Right lobe of liver (tissue), 6 donors: Measurements from ENCODE around the gene FRAT2. TPM values are rescaled to one million over a fixed set of nuclear protein-coding genes. Genes with fewer than 3 reads are reported as not detected.

Experiments
- ATAC-seq, 4 donors: fragments of 200-7000 bp; cut with Tn5 transposase; one replicate each; pipeline ENCODE4 v1.9.1; 2020; ENCODE audit warnings: mild to moderate bottlenecking in 4 of 4, moderate library complexity in 4 of 4
- DNase-seq, 3 donors: peaks; one replicate each; pipeline ENCODE4 v3.0.0-alpha.2; 2020
- H3K27ac ChIP-seq, 3 donors: fragments of 200-600 bp; one replicate each; pipeline ENCODE4 v1.8.0; 2022
- H3K27me3 ChIP-seq, 2 donors: fragments of 200-600 bp; one replicate each; pipeline ENCODE4 v1.8.0; 2022
- H3K36me3 ChIP-seq, 4 donors: fragments of 200-600 bp; sonication (generic) in 1 of 4; one replicate each; pipeline versions ENCODE4 v1.5.1 to v1.8.0; 2017 to 2022; ENCODE audit warnings: control low read depth in 1 of 4
- H3K4me1 ChIP-seq, 4 donors: fragments of 200-600 bp; sonication (generic) in 1 of 4; one replicate each; pipeline versions ENCODE4 v1.5.1 to v1.8.0; 2017 to 2022; ENCODE audit warnings: control low read depth in 1 of 4
- H3K4me3 ChIP-seq, 3 donors: fragments of 200-600 bp; one replicate each; pipeline ENCODE4 v1.8.0; 2022
- H3K9me3 ChIP-seq, 4 donors: fragments of 200-600 bp; sonication (generic) in 1 of 4; one replicate each; pipeline versions ENCODE4 v1.5.1 to v1.8.0; 2017 to 2022; ENCODE audit warnings: control low read depth in 1 of 4
- POLR2A ChIP-seq: fragments of 450-650 bp; IDR thresholded peaks from one replicate; pipeline ENCODE4 v1.6.1; 2017; ENCODE audit warnings: antibody characterized with exemption, mild to moderate bottlenecking
- WGBS: methylation state at CpG from one replicate; pipeline ENCODE4 v1.1.6; 2018; ENCODE audit warnings: low coverage, low lambda C conversion rate; ENCODE audit not compliant: insufficient coverage; ENCODE audit errors: missing lambda C conversion rate; 5-methylcytosine and 5-hydroxymethylcytosine counted together
- intact Hi-C, 2 donors: fragments of 100-400 bp; cut with DNase I; formaldehyde crosslinking; loops; one replicate each; pipeline versions ENCODE4 v1.11.2 to v1.14.1; 2022
- total RNA-seq, 6 experiments: library from RNA; depleted of rRNA in 2 of 6; stranded (reverse); fragments of >200 nt in 2 of 6; fragmentation: NEBNext Ultra II Directional in 3 of 6; extraction: Animal tissue kit (Norgen Biotek cat#: 25700) in 3 of 6; gene quantifications; one replicate each; pipeline versions ENCODE4 v1.1.0 to v1.2.4, GENCODE V29; 2016 to 2023
- TF ChIP-seq, protein P1 (sequence below), 4 donors: fragments of 200-600 bp in 3 of 4; fragments of 450-650 bp in 1 of 4; IDR thresholded peaks; one replicate each; pipeline versions ENCODE4 v1.5.1 to v1.8.0; 2016 to 2022; ENCODE audit warnings: antibody characterized with exemption in 4 of 4, mild to moderate bottlenecking in 2 of 4
- donor health status: DM: no; HTN: yes; CAD: no.
- donor health status: DM: no; HTN: no; CAD: no.
- donor health status: DM: no; HTN: no; CAD: no.
- donor health status: DM: no; HTN: yes; CAD: no.
- donor health status: DM: no; HTN: yes; CAD: no.

Gene FRAT2
- total RNA-seq, 6 experiments from 2014 or later, result 8.3 to 11.4 (median 9.7) TPM

DNA sequence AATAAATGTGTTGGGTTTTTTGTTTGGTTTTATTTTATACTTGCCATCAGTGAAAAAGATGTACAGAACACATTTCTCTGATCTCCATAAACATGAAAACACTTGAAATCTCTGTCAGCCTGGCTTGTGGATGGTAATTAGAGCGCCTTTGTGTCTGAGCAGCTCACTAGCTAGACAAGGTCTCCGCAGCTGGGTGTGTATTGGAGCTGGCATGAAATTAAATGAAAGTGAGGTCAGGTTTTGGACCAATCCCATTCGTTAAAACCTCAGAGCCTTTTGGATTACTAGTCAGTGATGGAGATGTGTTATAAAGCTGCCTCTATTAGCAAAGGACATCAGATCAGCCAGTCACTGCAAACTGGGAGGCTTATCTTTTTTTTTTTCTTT lies 12.7 kb downstream of the FRAT2 start:
- peaks cover 0 to 21% (median 4%) of the 10 kb centered on the region in 4 donors for H3K4me1 ChIP-seq

DNA sequence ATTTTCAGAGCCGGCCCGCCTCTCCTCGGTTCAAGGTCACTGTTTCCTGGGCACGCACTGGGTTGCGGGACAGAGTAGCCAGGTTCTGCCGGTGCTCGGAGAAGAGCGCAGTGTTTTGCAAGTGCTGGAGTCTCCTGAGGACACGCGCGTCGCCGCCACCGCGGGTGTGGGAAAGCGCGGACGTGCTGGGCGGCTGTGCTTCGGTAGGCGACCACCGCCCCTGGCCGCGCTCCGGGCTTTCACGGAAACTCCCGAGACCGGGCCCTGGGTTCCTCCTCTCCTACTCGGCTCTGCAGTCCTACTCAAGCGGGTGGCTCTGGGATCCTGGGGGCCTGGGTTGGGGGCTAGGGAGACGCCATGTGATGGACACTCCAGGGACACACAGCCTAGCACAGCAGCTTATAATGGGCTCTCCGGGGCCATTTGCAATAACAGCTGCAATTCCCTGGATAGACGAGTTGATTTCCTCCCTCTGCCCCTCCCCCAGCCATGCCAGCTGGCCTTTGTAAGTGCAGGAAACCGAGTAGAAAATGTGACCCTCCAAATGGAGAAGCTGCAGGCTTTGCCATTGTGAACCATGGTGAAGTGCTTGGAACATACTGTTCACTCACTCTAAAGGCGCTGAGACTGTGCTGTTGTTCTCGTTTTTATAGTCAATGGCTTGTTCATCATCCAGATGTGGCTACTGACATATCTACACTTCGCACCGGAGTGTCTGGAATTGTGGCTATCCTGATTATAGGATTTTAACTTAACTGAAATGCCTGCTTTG lies 13.3 kb downstream of the FRAT2 start:
- peaks cover 0 to 18% (median 3%) of the 10 kb centered on the region in 4 donors for H3K4me1 ChIP-seq
- peak overlapping the region; percentile 70 to 77 (median 72) for H3K4me3 ChIP-seq
- WGBS, result 23% methylated on average over 5 of the region's 38 CpGs
- H3K27ac ChIP-seq, result peak overlapping the region; percentile 99 to 100 (median 100)
- peak; percentile 14 for TF ChIP-seq POLR2A
- TF ChIP-seq, protein P1, sequence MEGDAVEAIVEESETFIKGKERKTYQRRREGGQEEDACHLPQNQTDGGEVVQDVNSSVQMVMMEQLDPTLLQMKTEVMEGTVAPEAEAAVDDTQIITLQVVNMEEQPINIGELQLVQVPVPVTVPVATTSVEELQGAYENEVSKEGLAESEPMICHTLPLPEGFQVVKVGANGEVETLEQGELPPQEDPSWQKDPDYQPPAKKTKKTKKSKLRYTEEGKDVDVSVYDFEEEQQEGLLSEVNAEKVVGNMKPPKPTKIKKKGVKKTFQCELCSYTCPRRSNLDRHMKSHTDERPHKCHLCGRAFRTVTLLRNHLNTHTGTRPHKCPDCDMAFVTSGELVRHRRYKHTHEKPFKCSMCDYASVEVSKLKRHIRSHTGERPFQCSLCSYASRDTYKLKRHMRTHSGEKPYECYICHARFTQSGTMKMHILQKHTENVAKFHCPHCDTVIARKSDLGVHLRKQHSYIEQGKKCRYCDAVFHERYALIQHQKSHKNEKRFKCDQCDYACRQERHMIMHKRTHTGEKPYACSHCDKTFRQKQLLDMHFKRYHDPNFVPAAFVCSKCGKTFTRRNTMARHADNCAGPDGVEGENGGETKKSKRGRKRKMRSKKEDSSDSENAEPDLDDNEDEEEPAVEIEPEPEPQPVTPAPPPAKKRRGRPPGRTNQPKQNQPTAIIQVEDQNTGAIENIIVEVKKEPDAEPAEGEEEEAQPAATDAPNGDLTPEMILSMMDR (IDR thresholded peaks at IDR 0.05), result no peak
- no peaks in the 10 kb centered on the region for H3K27me3 ChIP-seq
- no peaks in the 10 kb centered on the region for H3K36me3 ChIP-seq
- no peaks in the 10 kb centered on the region for H3K9me3 ChIP-seq
- peak; percentile 54 to 79 (median 77) for DNase-seq
- intact Hi-C loops, result loop anchor here in 1 of 2 donors (10.0 kb wide), 1 partner anchor 46 kb away; no protein-coding TSS in a partner anchor
- peak; percentile 20 to 57 (median 42) for ATAC-seq

More for the DNA sequence above, 12.7 kb downstream of the FRAT2 start:
- TF ChIP-seq POLR2A, result peak; percentile 34
- TF ChIP-seq, protein P1 (IDR thresholded peaks at IDR 0.05), result no peak
- Histone ChIP-seq H3K36me3 (no peaks in the 10 kb centered on the region), H3K27me3 (no peaks in the 10 kb centered on the region), H3K4me3 (peak overlapping the region in 2 of 3 donors; percentile 72 to 77), H3K9me3 (no peaks in the 10 kb centered on the region), H3K27ac (peak overlapping the region; percentile 99 to 100 (median 100))
- intact Hi-C loops, result loop anchor here in 1 of 2 donors (10.0 kb wide), 1 partner anchor 47 kb away; no protein-coding TSS in a partner anchor
- DNase-seq (no peak), ATAC-seq (peak in 1 of 4 donors; percentile 8)
- 30% methylated on average over 3 of the region's 3 CpGs for WGBS

DNA sequence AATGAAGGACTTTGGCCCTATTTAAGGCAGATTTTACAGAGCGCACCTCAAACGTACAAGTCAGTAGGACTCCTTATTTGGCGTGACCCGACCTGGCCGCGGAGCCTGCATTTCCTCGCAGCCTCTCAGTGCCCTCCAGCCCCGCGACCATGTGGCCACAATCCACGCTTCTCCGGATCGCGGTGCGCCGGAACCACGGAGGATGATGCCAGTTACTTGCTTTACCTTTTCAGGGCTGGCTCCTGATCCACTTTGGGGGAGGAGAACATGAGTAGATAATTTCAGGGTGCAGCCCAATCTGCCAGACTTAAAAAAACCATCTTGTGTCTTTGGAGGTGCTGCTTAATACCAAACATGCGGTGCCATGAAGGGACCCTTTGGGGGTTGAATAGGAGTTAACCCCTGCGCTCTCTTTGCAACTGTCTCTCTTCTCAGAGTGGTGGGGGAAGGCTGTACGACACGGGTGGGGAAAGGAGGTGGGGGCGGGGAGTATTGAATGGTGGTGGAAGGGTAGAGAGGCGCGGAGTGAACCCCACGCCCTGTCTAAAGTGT lies 14.0 kb downstream of the FRAT2 start:
- H3K4me3 ChIP-seq, result peak overlapping the region; percentile 70 to 77 (median 72)
- no peaks in the 10 kb centered on the region for H3K9me3 ChIP-seq
- ATAC-seq (peak; percentile 7 to 16 (median 14)), DNase-seq (peak; percentile 45 to 69 (median 63))
- intact Hi-C loops, result loop anchor here in 1 of 2 donors (10.0 kb wide), 1 partner anchor 46 kb away; no protein-coding TSS in a partner anchor
- peaks cover 0 to 18% (median 3%) of the 10 kb centered on the region in 4 donors for H3K4me1 ChIP-seq
- H3K36me3 ChIP-seq, result no peaks in the 10 kb centered on the region
- peak overlapping the region; percentile 99 to 100 (median 100) for H3K27ac ChIP-seq
- H3K27me3 ChIP-seq, result no peaks in the 10 kb centered on the region
- TF ChIP-seq, protein P1 (IDR thresholded peaks at IDR 0.05), result no peak
- TF ChIP-seq POLR2A, result peak; percentile 2
- WGBS, result under 1% methylated on average over 18 of the region's 24 CpGs

DNA sequence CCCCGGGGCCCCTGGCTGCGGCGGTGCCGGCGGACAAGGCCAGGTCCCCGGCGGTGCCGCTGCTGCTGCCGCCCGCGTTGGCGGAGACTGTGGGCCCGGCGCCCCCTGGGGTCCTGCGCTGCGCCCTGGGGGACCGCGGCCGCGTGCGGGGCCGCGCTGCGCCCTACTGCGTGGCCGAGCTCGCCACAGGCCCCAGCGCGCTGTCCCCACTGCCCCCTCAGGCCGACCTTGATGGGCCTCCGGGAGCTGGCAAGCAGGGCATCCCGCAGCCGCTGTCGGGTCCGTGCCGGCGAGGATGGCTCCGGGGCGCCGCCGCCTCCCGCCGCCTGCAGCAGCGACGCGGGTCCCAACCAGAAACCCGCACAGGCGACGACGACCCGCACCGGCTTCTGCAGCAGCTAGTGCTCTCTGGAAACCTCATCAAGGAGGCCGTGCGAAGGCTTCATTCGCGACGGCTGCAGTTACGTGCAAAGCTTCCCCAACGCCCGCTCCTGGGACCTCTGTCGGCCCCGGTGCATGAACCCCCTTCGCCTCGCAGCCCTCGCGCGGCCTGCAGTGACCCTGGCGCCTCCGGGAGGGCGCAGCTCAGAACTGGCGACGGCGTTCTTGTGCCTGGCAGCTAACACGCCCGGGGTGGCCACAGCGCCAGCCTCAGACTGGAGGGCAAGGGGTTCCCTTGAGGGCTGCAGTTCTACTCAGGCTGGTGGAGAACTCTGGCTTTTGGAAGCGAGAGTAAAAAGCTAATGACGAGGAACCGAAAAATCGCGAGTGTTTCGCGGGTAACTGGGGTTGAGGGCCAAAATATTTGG lies 14.7 kb downstream of the FRAT2 start:
- Histone ChIP-seq H3K9me3 (no peaks in the 10 kb centered on the region), H3K36me3 (no peaks in the 10 kb centered on the region), H3K27me3 (no peaks in the 10 kb centered on the region), H3K4me3 (peak overlapping the region; percentile 70 to 77 (median 72)), H3K27ac (peak overlapping the region; percentile 99 to 100 (median 100)), H3K4me1 (peaks cover 0 to 18% (median 3%) of the 10 kb centered on the region in 4 donors)
- intact Hi-C loops, result loop anchor here in 1 of 2 donors (10.0 kb wide), 1 partner anchor 45 kb away; no protein-coding TSS in a partner anchor
- 1% methylated on average over 29 of the region's 83 CpGs for WGBS
- DNase-seq, result peak; percentile 80 to 87 (median 84)
- peak; percentile 49 to 70 (median 66) for ATAC-seq
- TF ChIP-seq, protein P1 (IDR thresholded peaks at IDR 0.05), result peak in 2 of 4 donors; percentile 13 to 15
- peak; percentile 63 for TF ChIP-seq POLR2A
